ENCODE data around the gene TOR4A.

- no peak for TF ChIP-seq CTCF (conservative IDR thresholded peaks at IDR 0.05; ENCODE audit: low read depth, low read length)
- TF ChIP-seq EZH2phosphoT487 (IDR thresholded peaks at IDR 0.05; ENCODE audit: borderline replicate concordance, low read length) = no peak
Measured at GRCh38 chr9:137278061-137278701, 655 bp downstream of the TOR4A start.
